Measurements from ENCODE around the gene GRIK2.

DNA sequence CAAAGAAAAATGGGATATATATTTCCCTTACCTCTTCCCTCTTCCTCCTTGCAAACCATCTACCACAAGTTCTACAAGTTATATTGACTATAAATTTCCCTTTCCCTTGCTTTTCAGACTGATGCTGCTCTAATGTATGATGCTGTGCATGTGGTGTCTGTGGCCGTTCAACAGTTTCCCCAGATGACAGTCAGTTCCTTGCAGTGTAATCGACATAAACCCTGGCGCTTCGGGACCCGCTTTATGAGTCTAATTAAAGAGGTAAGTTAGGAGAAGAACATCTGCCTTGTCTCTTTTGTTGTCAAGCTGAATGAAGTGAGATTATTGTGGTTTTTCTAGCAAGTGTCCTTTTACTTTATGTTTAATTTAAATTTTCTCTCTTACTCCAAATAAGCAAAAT is 406.0 kb downstream of the GRIK2 start:
- TF ChIP-seq, protein P1, sequence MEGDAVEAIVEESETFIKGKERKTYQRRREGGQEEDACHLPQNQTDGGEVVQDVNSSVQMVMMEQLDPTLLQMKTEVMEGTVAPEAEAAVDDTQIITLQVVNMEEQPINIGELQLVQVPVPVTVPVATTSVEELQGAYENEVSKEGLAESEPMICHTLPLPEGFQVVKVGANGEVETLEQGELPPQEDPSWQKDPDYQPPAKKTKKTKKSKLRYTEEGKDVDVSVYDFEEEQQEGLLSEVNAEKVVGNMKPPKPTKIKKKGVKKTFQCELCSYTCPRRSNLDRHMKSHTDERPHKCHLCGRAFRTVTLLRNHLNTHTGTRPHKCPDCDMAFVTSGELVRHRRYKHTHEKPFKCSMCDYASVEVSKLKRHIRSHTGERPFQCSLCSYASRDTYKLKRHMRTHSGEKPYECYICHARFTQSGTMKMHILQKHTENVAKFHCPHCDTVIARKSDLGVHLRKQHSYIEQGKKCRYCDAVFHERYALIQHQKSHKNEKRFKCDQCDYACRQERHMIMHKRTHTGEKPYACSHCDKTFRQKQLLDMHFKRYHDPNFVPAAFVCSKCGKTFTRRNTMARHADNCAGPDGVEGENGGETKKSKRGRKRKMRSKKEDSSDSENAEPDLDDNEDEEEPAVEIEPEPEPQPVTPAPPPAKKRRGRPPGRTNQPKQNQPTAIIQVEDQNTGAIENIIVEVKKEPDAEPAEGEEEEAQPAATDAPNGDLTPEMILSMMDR (IDR thresholded peaks at IDR 0.05) = no peak
- TF ChIP-seq POLR2A (IDR thresholded peaks at IDR 0.05) = no peak

All from Peyer's patch (tissue), 4 donors.